GM23248 (cell line): ENCODE measurements around the gene QPRT.

Experiments used
- EZH2 ChIP-seq: fragments of 200-600 bp; sonication (generic); IDR thresholded peaks from 2 replicates; pipeline ENCODE4 v1.6.1; 2018; ENCODE audit warnings: antibody characterized with exemption, mild to moderate bottlenecking; ENCODE audit not compliant: insufficient read depth, poor library complexity, severe bottlenecking
- EZH2phosphoT487 ChIP-seq: fragments of 200-600 bp; sonication (generic); IDR thresholded peaks from 2 replicates; pipeline ENCODE4 v1.6.1; 2018; ENCODE audit warnings: antibody characterized with exemption, moderate library complexity, mild to moderate bottlenecking, low read depth; ENCODE audit not compliant: insufficient read depth

DNA sequence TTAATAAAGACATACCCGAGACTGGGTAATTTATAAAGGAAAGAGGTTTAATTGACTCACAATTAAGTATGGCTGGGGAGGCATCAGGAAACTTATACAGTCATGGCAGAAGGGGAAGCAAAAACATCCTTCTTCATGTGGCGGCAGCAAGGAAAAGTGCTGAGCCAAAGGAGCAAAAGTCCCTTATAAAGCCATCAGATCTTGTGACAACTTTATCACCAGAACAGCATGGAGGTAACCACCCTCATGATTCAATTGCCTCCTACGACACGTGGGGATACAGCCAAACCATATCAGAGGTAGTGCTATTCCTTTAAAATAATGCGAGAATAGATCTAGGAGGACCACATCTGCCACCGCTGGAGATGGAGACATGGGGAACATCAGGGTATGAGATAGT, 57.8 kb downstream of the QPRT start:
- TF ChIP-seq EZH2 (no peak), EZH2phosphoT487 (no peak)
